Activated CD4-positive, alpha-beta T cell treated with anti-CD3 and anti-CD28 coated beads, Interleukin-2, amount 50 U/mL, for 24 hours (primary cell): ENCODE data around the gene MEIS1.

Experiments used
- DNase-seq, 2 donors: peaks; one replicate each; pipeline ENCODE4 v3.0.0-alpha.2; 2020; ENCODE audit warnings: low read depth in 1 of 2, low spot score in 1 of 2

The MEIS1 gene

GRCh38 chr2:66443979-66444861 lies 9.3 kb downstream of the MEIS1 start:
- no peak for DNase-seq

GRCh38 chr2:66445076-66445924 lies 10.4 kb downstream of the MEIS1 start:
- DNase-seq, result no peak

- no peak for DNase-seq
Measured at GRCh38 chr2:66445925-66446871, 11.3 kb downstream of the MEIS1 start.

- DNase-seq, result no peak
Measured at GRCh38 chr2:66446941-66447340, 12.0 kb downstream of the MEIS1 start.

DNA sequence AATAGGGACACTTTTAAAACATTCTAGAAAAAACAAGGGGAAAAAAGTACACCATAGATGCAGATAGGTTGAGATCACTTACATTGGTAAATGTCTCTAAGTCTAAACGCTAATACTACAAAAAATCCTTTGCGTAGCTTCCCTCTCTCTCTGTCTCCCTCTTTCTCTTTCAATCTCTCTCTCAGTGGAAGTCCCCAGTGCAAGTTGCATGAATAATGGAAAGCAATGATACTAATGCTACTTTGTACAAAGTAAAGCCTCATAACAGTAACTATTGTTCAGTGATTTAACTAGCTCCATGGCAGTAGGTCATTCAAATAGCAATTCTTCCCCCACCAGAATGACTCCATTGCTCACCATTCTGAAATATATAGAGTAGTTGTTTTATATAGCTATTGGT lies 12.8 kb downstream of the MEIS1 start:
- DNase-seq, result no peak

- no peak for DNase-seq
Measured at GRCh38 chr2:66448136-66448991, 13.4 kb downstream of the MEIS1 start.

DNA sequence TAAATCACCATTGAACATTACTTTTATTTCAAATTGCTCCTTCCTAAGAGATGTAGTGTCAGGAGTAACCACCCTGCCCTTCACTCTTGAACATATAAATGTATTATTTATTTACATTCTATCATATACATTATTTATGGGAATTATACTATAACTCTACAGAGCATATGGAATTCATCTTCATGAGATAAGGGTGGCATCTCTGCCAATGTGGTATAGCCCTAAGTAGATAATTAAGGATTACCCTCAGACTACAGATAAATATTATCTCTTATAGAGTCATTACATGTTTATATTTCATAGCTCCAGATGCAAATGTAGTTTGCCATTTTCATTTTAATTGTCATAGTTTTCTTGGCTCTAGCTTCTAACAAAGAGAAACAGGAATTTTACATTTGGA lies 17.3 kb downstream of the MEIS1 start:
- no peak for DNase-seq

- no peak for DNase-seq
Measured at GRCh38 chr2:66452917-66453316, 18.0 kb downstream of the MEIS1 start.

- no peak for DNase-seq
Measured at GRCh38 chr2:66455490-66455889, 20.6 kb downstream of the MEIS1 start.

- no peak for DNase-seq
Measured at GRCh38 chr2:66456183-66457041, 21.5 kb downstream of the MEIS1 start.

DNA sequence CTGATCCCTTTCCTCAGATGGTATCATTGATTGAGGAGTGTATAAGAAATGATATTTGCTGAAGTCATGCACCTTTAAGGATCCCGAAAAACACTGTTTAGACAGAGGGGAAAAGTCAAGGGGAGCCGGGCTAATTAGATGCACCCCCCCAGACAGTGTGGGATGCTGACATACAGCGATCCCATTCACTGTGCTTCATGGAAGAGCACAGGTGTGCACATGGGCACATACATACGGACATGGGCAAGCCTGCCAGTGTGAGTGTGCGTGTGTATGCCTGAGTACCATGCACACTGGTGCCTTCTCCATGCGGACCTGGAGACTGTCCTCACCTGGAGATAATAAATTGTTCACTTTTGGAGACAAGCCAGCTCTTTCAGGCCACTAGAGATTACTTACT lies 22.6 kb downstream of the MEIS1 start:
- DNase-seq, result no peak

DNA sequence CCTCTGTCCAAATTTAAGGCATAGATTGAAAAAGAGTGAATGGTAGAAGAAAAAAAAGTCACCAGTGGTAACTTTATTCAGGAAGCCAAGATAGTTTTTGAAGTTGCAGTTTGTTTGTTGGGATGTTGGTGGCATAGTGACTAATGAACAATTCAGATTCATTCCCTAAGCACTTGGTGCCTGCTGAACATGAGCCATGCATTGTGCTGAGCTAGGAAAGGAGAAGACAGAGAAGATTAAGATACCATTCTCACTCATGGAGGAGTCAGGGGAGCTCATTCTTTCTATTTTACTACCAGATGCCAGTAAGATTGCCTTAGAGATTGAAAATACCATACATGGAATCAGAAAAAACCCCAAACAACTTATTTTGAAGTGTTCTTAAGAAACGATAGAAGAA lies 25.1 kb downstream of the MEIS1 start:
- DNase-seq, result no peak

DNA sequence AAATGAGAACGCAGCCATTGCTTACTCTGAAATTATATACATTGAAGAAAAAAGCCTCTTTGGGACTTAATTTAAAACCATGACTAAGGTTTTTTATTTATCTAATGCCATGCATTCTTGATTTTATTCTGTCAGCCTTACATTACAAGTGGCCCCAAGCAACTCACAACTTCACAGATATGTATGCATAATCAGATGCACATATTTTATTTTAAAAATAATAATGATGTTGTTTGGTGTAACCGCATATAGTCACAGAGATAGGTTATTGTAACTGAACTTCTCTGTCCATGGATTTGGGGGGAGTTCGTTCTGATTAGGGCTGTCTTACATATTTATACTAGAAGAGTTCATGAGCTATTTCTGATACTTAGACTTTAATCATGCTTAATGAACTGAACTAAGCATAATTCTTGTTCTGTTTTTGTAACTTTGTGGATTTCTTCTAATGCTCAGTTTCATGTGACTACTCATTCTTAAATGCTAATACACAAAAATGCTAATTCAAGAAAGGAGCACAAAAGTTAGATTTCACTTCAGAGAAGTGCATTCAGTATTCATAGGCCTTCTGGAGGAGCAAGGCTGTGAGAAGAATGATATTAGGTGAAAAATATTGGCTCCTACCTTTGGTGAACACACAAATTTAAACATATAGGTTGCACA lies 26.2 kb downstream of the MEIS1 start:
- DNase-seq, result no peak

DNA sequence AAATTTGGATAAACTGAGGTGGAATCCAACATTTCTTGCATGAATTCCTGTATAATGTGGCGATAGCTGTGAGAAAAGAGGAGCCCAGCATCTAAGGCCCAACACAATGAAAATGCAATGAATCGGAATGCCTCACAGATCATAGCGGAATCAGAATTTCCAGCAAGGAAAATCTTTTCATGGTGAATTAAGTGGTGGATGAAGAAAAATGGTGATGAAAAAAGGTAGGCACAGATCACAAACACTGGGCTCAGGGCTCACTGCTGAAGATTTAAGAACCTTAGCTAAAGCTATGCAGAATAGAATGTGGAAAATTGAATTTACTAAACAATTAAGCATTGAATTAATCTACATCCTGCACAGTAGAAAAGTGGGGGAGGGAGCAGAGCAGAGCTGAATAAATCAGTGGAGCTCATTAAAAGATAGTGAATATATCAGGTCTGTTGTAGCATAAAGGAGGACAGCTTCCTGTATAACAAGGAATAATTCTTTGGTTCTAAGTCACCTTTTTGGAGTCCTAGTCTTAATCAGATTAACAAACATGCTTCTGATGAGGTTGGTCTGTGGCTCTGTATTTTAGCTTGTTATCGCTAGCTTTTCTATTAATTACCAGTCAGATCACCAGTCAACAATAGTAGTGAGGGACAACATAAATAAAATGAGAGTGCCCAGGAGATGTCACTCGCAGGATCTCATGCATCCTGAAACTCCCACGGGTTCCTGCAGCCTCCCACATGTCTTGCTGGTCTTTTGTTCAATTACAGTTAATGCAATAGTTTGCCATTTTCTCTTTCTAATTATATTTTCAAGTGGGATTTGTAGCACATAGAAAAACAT lies 27.0 kb downstream of the MEIS1 start:
- DNase-seq, result no peak

DNA sequence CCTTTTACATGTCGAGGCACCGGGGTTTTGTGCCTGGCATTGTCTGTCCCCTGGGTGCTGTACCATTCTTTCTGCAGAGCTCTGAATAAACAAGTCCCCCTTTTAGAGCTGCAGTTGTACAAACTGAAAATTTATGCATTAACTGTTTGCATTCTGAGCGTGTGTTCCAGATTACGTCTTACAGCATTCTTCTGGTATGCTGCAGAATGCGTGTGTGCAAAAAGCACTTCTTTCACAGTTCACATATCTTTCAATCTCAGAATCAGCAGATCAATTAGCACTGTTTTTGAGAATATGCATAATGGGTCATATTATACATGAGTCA lies 27.5 kb downstream of the MEIS1 start:
- no peak for DNase-seq

DNA sequence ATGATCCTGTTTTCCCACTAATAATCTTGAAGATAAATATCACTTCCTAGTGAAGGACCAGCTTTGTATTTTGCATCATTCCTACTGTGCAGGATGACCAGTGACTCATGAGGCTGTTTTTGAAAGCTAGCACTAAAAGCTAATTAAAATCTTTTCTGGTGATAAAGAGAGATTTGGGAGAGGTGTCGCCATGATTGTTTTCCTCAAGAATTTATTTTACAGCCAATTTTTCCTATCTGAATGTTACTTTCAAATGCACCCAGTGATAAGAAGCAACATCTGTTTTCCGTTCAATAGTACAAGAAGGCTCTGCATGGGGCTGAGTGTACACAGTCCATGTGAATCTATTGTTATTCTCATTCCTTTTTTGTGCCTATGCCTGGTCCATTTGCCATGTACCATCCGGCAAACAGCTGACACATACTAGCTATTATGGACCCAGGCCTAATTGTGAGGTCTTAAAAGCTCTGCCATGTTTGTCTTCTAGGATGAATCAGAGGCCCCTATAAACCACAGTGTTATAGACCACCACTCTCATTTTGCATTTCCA lies 28.4 kb downstream of the MEIS1 start:
- no peak for DNase-seq

GRCh38 chr2:66464930-66465637 lies 30.2 kb downstream of the MEIS1 start:
- no peak for DNase-seq
